Peyer's patch (tissue), 4 donors: Measurements from ENCODE around the gene CENPU. TPM values are rescaled to one million over a fixed set of nuclear protein-coding genes. Genes with fewer than 3 reads are reported as not detected.
A peak's percentile ranks its signal among the peaks of the same experiment; 100 is the strongest.

Source experiments
- DNase-seq, 3 donors: peaks; one replicate each; pipeline ENCODE4 v3.0.0-alpha.2; 2017 to 2019
- H3K27ac ChIP-seq, 4 donors: fragments of 200-600 bp; sonication (generic); one replicate each; pipeline ENCODE4 v1.5.1; 2016 to 2019
- H3K27me3 ChIP-seq, 2 donors: fragments of 200-600 bp; sonication (generic); one replicate each; pipeline ENCODE4 v1.5.1; 2019
- H3K36me3 ChIP-seq, 3 donors: fragments of 200-600 bp; sonication (generic); one replicate each; pipeline ENCODE4 v1.5.1; 2016 to 2019
- H3K4me1 ChIP-seq, 4 donors: fragments of 200-600 bp; sonication (generic); one replicate each; pipeline ENCODE4 v1.5.1; 2016 to 2019
- H3K4me3 ChIP-seq, 4 donors: fragments of 200-600 bp; sonication (generic); 1 replicate in 3 of 4; 2 replicates in 1 of 4; pipeline ENCODE4 v1.5.1; 2016 to 2019; ENCODE audit warnings: mild to moderate bottlenecking in 1 of 4
- H3K9me3 ChIP-seq, 4 donors: fragments of 200-600 bp; sonication (generic); one replicate each; pipeline ENCODE4 v1.5.1; 2016 to 2019; ENCODE audit warnings: mild to moderate bottlenecking in 1 of 4
- CTCF ChIP-seq, 6 experiments: fragments of 450-650 bp in 4 of 6; fragments of 200-600 bp in 2 of 6; sonication (generic) in 1 of 6; IDR thresholded peaks; one replicate each; pipeline ENCODE4 v1.5.1; 2017 to 2019; ENCODE audit warnings: antibody characterized with exemption in 6 of 6, mild to moderate bottlenecking in 3 of 6, moderate library complexity in 1 of 6
- POLR2A ChIP-seq, 2 donors: fragments of 450-650 bp; IDR thresholded peaks; one replicate each; pipeline ENCODE4 v1.5.1; 2017; ENCODE audit warnings: antibody characterized with exemption in 2 of 2, mild to moderate bottlenecking in 2 of 2, moderate library complexity in 2 of 2
- total RNA-seq, 4 donors: library from RNA; depleted of rRNA; stranded (reverse); fragments of >200 nt; gene quantifications; one replicate each; pipeline ENCODE4 v1.1.0, GENCODE V29; 2016

The CENPU gene
- total RNA-seq, 4 donors from 2014 or later, result 3.3 to 30.5 (median 7.1) TPM

DNA sequence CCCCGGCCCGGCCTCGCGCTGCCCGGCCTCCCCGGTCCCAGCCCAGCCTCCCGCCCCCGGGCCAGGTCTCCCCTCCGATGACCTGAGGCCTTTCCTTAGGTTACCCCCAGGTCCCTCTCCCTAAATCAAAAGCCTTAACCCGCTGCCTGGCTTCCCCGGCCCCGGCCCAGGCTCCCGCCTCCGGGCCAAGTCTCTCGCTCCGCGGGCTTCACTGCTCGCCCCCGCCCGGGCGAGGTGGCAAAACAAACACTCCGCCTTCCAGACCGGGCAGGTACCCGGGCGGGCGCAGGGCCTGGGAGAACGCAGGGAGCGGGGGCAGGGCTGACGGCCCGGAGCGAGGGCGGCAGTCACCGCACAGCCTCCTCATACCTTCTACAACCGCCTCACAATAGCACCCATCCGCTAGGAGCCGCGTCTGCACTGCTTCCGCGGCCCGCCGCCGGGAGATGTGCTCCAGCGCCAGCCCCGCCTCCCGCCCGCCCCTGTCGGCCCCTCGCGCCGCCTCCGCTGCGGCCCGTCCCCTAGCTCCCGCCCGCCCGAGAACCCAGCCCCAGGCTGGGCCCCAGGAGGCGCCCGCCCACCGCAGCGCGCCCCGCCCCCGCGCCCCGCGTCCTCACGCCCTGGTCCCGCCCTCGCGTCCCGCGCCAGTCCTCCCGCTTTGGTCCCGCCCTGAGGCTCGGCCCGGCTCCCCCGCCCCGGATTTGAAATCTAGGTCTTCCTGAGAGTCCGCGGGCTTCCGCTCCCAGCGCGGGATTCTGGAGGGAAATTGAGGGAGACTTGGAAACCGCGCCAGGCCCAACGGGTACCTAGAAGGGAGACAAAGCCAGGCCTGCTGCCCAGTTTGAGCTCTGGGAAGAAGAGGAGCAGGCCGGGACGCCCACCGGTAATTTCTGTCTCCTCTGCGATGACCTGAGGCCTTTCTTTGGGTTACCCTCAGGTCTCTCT, 84.6 kb downstream of the CENPU start, which contains the start of the genes CASP3 and PRIMPOL:
CASP3 (minus strand) TSS at position 422 of the 945 bp plus-strand sequence. CDS start 10,994 bp downstream, outside the sequence.
PRIMPOL (plus strand) TSS at position 713 of the 945 bp plus-strand sequence. CDS start 7,403 bp downstream, outside the sequence.
- TF ChIP-seq CTCF (IDR thresholded peaks at IDR 0.05) (peak in 4 of 6 experiments; percentile 28 to 41 (median 37)), POLR2A (IDR thresholded peaks at IDR 0.05) (peak; percentile 94 to 96)
- no peaks in the 10 kb centered on the region for H3K9me3 ChIP-seq
- peaks cover 0 to 36% (median 9%) of the 10 kb centered on the region in 4 donors for H3K4me1 ChIP-seq
- no peaks in the 10 kb centered on the region for H3K27me3 ChIP-seq
- H3K4me3 ChIP-seq, result peak within 1 kb of the TSS; percentile 87 to 97 (median 90)
- DNase-seq, result peak; percentile 94 to 99 (median 98)
- peak within 1 kb of the TSS; percentile 95 to 100 (median 96) for H3K27ac ChIP-seq
- peaks cover 0 to 4% (median 0%) of the 10 kb centered on the region in 3 donors for H3K36me3 ChIP-seq

DNA sequence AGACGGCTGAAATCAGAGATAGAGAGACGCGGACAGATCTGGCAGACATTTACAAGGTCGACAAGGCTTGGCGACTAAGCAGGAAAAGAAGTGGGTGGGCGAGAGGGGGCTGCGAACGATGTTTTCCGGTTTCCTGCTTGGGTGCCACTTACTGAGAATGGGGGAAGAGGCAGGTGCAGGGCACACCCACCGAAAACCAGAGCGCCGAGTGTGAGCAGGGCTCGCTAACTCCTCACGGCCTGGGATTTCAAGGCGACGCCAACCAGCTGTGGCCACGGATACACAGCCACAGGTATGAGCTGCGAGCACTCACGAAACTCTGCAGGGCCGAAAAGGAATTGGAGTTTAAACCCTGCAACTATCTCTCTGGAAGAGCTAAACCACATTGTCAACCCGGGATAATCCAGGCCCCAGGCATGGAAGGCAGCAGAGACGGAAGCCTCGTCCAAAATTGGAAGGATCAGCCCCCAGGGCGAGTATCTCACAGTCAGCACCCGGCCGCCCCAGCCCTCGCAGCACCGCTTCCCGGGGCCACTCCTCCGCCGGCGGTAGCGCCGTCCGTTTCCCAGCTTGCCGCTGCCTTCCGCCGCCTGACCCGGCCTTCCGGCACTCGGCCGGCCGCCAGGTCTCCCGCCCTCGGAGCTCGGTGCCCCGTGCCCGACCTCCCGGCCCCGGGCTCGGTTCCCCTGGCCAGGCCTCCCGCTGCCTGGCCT, 85.4 kb downstream of the CENPU start:
- Histone ChIP-seq H3K27ac (peak overlapping the region; percentile 95 to 100 (median 96)), H3K4me1 (peaks cover 0 to 36% (median 9%) of the 10 kb centered on the region in 4 donors), H3K9me3 (no peaks in the 10 kb centered on the region), H3K27me3 (no peaks in the 10 kb centered on the region), H3K36me3 (peaks cover 0 to 4% (median 0%) of the 10 kb centered on the region in 3 donors), H3K4me3 (peak overlapping the region; percentile 87 to 97 (median 90))
- DNase-seq, result peak; percentile 52 to 82 (median 80)
- no peak for TF ChIP-seq CTCF (IDR thresholded peaks at IDR 0.05)
- no peak for TF ChIP-seq POLR2A (IDR thresholded peaks at IDR 0.05)

DNA sequence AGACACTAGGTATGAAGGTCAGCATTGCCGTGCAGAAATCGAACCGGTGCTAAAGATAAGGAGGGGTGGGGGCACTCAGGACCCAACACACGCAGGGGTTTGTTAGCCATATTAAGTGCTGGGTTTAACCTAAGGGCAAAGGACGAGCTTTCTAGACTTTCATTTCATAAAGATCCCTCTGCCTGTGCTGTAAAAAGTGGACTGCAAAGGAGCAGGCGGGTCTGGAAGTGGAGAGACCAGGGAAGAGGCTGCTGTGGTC, 85.9 kb downstream of the CENPU start:
- Histone ChIP-seq H3K4me1 (peaks cover 0 to 36% (median 9%) of the 10 kb centered on the region in 4 donors), H3K9me3 (no peaks in the 10 kb centered on the region), H3K27me3 (no peaks in the 10 kb centered on the region), H3K4me3 (peak overlapping the region; percentile 87 to 97 (median 90)), H3K36me3 (peaks cover 0 to 4% (median 0%) of the 10 kb centered on the region in 3 donors), H3K27ac (peak overlapping the region; percentile 95 to 100 (median 96))
- TF ChIP-seq CTCF (IDR thresholded peaks at IDR 0.05) (no peak), POLR2A (IDR thresholded peaks at IDR 0.05) (peak in 1 of 2 donors; percentile 14)
- no peak for DNase-seq

DNA sequence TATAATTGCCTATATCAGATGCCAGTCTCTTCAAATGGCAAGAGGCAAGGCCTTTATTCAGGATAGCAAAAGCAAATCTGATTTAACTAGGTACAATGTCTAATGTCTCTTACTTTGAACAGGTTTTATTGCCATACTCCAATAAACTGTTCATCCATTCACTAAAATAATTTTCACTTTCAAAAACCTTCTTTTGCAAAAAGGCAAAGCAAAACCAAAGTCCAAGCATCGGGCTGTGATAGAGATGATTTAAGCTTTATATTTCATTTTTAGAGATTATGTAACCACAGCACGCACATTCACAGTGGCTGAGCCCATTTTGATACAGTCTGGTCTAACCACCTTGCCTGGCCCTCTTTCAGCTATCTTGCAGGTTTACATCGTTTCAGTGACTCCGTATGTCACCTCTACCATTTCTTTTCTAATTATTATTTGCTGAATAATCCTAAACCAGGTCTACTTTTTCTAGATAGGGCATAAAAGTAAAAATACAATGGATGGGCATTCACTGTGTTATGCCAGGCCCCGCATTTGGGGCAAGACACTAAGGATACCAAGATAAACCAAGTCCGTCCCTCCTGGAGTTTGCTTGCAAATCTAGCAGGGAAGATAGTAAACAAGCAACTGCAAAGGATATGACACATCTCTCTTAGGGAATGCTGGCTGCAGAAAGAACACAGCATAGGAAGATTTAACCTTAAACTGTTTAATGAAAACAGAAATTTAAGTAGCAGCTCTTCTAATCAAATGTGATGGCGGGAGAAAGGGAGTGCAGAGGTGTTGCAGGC, 86.4 kb downstream of the CENPU start:
- Histone ChIP-seq H3K4me1 (peaks cover 0 to 36% (median 9%) of the 10 kb centered on the region in 4 donors), H3K27me3 (no peaks in the 10 kb centered on the region), H3K36me3 (peaks cover 0 to 7% (median 0%) of the 10 kb centered on the region in 3 donors), H3K4me3 (peak overlapping the region; percentile 87 to 97 (median 90)), H3K9me3 (no peaks in the 10 kb centered on the region), H3K27ac (peak overlapping the region; percentile 95 to 100 (median 96))
- no peak for DNase-seq
- TF ChIP-seq POLR2A (IDR thresholded peaks at IDR 0.05) (no peak), CTCF (IDR thresholded peaks at IDR 0.05) (no peak)
